WTC11 (cell line): ENCODE results near the gene PRKACG. TPM values are rescaled to one million over a fixed set of nuclear protein-coding genes. Genes with fewer than 3 reads are reported as not detected.
A peak's percentile ranks its signal among the peaks of the same experiment; 100 is the strongest.

Experiments used
- ATAC-seq: fragments of 200-7000 bp; cut with Tn5 transposase; 2 replicates; pipeline ENCODE4 v1.10.0; 2021; ENCODE audit warnings: mild to moderate bottlenecking, moderate library complexity
- CTCF ChIA-PET: fragments of 300-600 bp; sonication (Branson Sonifier 250); formaldehyde crosslinking; loops from one replicate; lab custom pipeline; 2021; ENCODE audit warnings: antibody characterized with exemption; lab: Charles Lee
- POLR2A ChIA-PET: fragments of 350-600 bp; sonication (Branson Sonifier 250); formaldehyde crosslinking; loops from one replicate; lab custom pipeline; 2021; ENCODE audit warnings: antibody characterized with exemption; lab: Charles Lee
- DNase-seq: peaks from one replicate; pipeline ENCODE4 v3.0.0; 2021; ENCODE audit warnings: low spot score
- H3K27ac Mint-ChIP-seq: 2 replicates; pipeline ENCODE4 v1.8.0; 2021; ENCODE audit warnings: mixed read lengths
- H3K27me3 Mint-ChIP-seq: 2 replicates; pipeline ENCODE4 v1.8.0; 2021; ENCODE audit warnings: low read depth, mild to moderate bottlenecking, moderate library complexity, mixed read lengths
- H3K36me3 Mint-ChIP-seq: 2 replicates; pipeline ENCODE4 v1.8.0; 2021; ENCODE audit warnings: mixed read lengths
- H3K4me1 Mint-ChIP-seq: 2 replicates; pipeline ENCODE4 v1.8.0; 2022; ENCODE audit warnings: mixed read lengths
- H3K4me3 Mint-ChIP-seq: 2 replicates; pipeline ENCODE4 v1.8.0; 2021; ENCODE audit warnings: mild to moderate bottlenecking, moderate library complexity, mixed read lengths
- H3K9me3 Mint-ChIP-seq: 2 replicates; pipeline ENCODE4 v1.8.0; 2021; ENCODE audit warnings: mixed read lengths
- AR ChIP-seq: fragments of 250-450 bp; sonication (Bioruptor Pico); IDR thresholded peaks from 2 replicates; pipeline ENCODE4 v1.9.0; 2021; ENCODE audit warnings: mild to moderate bottlenecking
- E2F1 ChIP-seq: sonication (generic); formaldehyde crosslinking; IDR thresholded peaks from 2 replicates; pipeline ENCODE4 v1.8.0; 2022; ENCODE audit warnings: mild to moderate bottlenecking, missing genetic modification reagents
- FOXK1 ChIP-seq: sonication (generic); formaldehyde crosslinking; IDR thresholded peaks from 2 replicates; pipeline ENCODE4 v1.8.0; 2022; ENCODE audit warnings: mild to moderate bottlenecking, moderate library complexity, missing genetic modification reagents
- GABPB1 ChIP-seq: sonication (generic); formaldehyde crosslinking; IDR thresholded peaks from 2 replicates; pipeline ENCODE4 v1.8.1; 2023; ENCODE audit warnings: mild to moderate bottlenecking, missing genetic modification reagents
- HMGA2 ChIP-seq: fragments of 250-450 bp; sonication (Bioruptor Pico); IDR thresholded peaks from 2 replicates; pipeline ENCODE4 v1.4.0; 2021; ENCODE audit warnings: mild to moderate bottlenecking, moderate library complexity
- IRF1 ChIP-seq: sonication (generic); formaldehyde crosslinking; IDR thresholded peaks from 2 replicates; pipeline ENCODE4 v1.8.0; 2023; ENCODE audit warnings: missing genetic modification reagents
- JAZF1 ChIP-seq: fragments of 250-450 bp; sonication (Bioruptor Pico); IDR thresholded peaks from 2 replicates; pipeline ENCODE4 v1.9.0; 2021; ENCODE audit warnings: moderate library complexity, mild to moderate bottlenecking, inconsistent platforms
- KAT7 ChIP-seq: sonication (generic); formaldehyde crosslinking; IDR thresholded peaks from 2 replicates; pipeline ENCODE4 v1.8.1; 2023; ENCODE audit warnings: missing genetic modification reagents, mild to moderate bottlenecking, borderline replicate concordance
- MXD4 ChIP-seq: fragments of 250-450 bp; sonication (Bioruptor Pico); IDR thresholded peaks from 2 replicates; pipeline ENCODE4 v1.8.0; 2021; ENCODE audit warnings: mild to moderate bottlenecking, moderate library complexity, borderline replicate concordance
- OVOL2 ChIP-seq: fragments of 250-450 bp; sonication (Bioruptor Pico); IDR thresholded peaks from 2 replicates; pipeline ENCODE4 v1.9.0; 2021; ENCODE audit warnings: mild to moderate bottlenecking, borderline replicate concordance
- PREB ChIP-seq: sonication (generic); formaldehyde crosslinking; IDR thresholded peaks from 2 replicates; pipeline ENCODE4 v1.8.1; 2022; ENCODE audit warnings: mild to moderate bottlenecking, missing genetic modification reagents, moderate library complexity, borderline replicate concordance
- PRRX2 ChIP-seq: fragments of 250-450 bp; sonication (Bioruptor Pico); IDR thresholded peaks from 2 replicates; pipeline ENCODE4 v1.8.0; 2021; ENCODE audit warnings: mild to moderate bottlenecking
- SOX15 ChIP-seq: fragments of 250-450 bp; sonication (Bioruptor Pico); IDR thresholded peaks from 2 replicates; pipeline ENCODE4 v1.9.0; 2021; ENCODE audit warnings: mild to moderate bottlenecking
- STAT6 ChIP-seq: sonication (generic); formaldehyde crosslinking; conservative IDR thresholded peaks from 2 replicates; pipeline ENCODE4 v1.8.1; 2023; ENCODE audit warnings: mild to moderate bottlenecking, low read depth, missing genetic modification reagents, moderate library complexity
- TEAD1 ChIP-seq: sonication (generic); formaldehyde crosslinking; IDR thresholded peaks from 2 replicates; pipeline ENCODE4 v1.8.0; 2022; ENCODE audit warnings: mild to moderate bottlenecking, missing genetic modification reagents
- TEAD4 ChIP-seq: sonication (generic); formaldehyde crosslinking; IDR thresholded peaks from 2 replicates; pipeline ENCODE4 v1.8.0; 2022; ENCODE audit warnings: mild to moderate bottlenecking, missing genetic modification reagents
- USF1 ChIP-seq: sonication (generic); formaldehyde crosslinking; IDR thresholded peaks from 2 replicates; pipeline ENCODE4 v1.8.0; 2022; ENCODE audit warnings: mild to moderate bottlenecking, missing genetic modification reagents
- ZBTB21 ChIP-seq: sonication (generic); formaldehyde crosslinking; IDR thresholded peaks from 2 replicates; pipeline ENCODE4 v1.8.1; 2023; ENCODE audit warnings: mild to moderate bottlenecking, missing genetic modification reagents, borderline replicate concordance
- ZNF219 ChIP-seq: sonication (generic); formaldehyde crosslinking; IDR thresholded peaks from 2 replicates; pipeline ENCODE4 v1.8.0; 2023; ENCODE audit warnings: missing genetic modification reagents, mild to moderate bottlenecking, borderline replicate concordance
- total RNA-seq: library from RNA; stranded (reverse); gene quantifications from 3 replicates; pipeline ENCODE4 v1.2.3, GENCODE V29; 2021

Gene PRKACG
- total RNA-seq, 1 experiment from 2014 or later = not detected

- TF ChIP-seq AR (CRISPR knock-in tag) (0 out of 2 replicates have a peak, but pooled peaks have one; percentile 24), KAT7 (CRISPR knock-in tag) (peak; percentile 92), USF1 (no peak), FOXK1 (CRISPR knock-in tag) (peak; percentile 56), HMGA2 (CRISPR knock-in tag) (peak; percentile 25; the same call in 1 of the 2 replicates), E2F1 (CRISPR knock-in tag) (0 out of 2 replicates have a peak, but pooled peaks have one; percentile 78), TEAD1 (CRISPR knock-in tag) (0 out of 2 replicates have a peak, but pooled peaks have one; percentile 34), PREB (CRISPR knock-in tag) (no peak), GABPB1 (CRISPR knock-in tag) (peak; percentile 11; the same call in 1 of the 2 replicates), ZBTB21 (CRISPR knock-in tag) (no peak), MXD4 (CRISPR knock-in tag) (peak; percentile 44; the same call in 1 of the 2 replicates), OVOL2 (CRISPR knock-in tag) (no peak)
- TF ChIP-seq, all 79 proteins: peak for 20
Measured at GRCh38 chr9:69035438-69036308, 21.8 kb upstream of the PRKACG start, which contains the start of gene FXN (continued).

- H3K4me3 Mint-ChIP-seq = no peak overlapping the region
- H3K9me3 Mint-ChIP-seq = peaks cover 11% of the 10 kb centered on the region
- peaks cover 7% of the 10 kb centered on the region for H3K36me3 Mint-ChIP-seq
- ATAC-seq (no peak), DNase-seq (no peak)
- H3K27ac Mint-ChIP-seq = no peak overlapping the region
- ChIA-PET CTCF (no interaction called here), POLR2A (no interaction called here)
- no peaks in the 10 kb centered on the region for H3K27me3 Mint-ChIP-seq
- H3K4me1 Mint-ChIP-seq = peaks cover 8% of the 10 kb centered on the region
- no peak for TF ChIP-seq ZNF219
- TF ChIP-seq IRF1 (CRISPR knock-in tag) = no peak
- no peak for TF ChIP-seq AR (CRISPR knock-in tag)
- TF ChIP-seq PRRX2 = no peak
- TF ChIP-seq USF1 = no peak
- TF ChIP-seq STAT6 (CRISPR knock-in tag) = no peak
- TF ChIP-seq TEAD4 = no peak
- no peak for TF ChIP-seq KAT7 (CRISPR knock-in tag)
- TF ChIP-seq SOX15 (CRISPR knock-in tag) = no peak
- TF ChIP-seq JAZF1 (CRISPR knock-in tag) = no peak
Measured at GRCh38 chr9:69034071-69034470, 20.2 kb upstream of the PRKACG start.
